ELF-1 (cell line): ENCODE data around the gene FBLL1.
"Not testable (repeated sequence)": the region's sequence is repeated elsewhere in the genome, so short reads cannot be mapped to it uniquely, and the experiment has no call there.

Experiments
- DNase-seq: peaks from one replicate; pipeline ENCODE4 v3.0.0-alpha.2; 2016; ENCODE audit warnings: low read depth, low spot score

Gene FBLL1

GRCh38 chr5:168552146-168552545 lies 23.0 kb downstream of the FBLL1 start:
- DNase-seq = no peak

- DNase-seq = no peak
Observed at GRCh38 chr5:168553377-168554130, 24.4 kb downstream of the FBLL1 start.

- DNase-seq = no peak
Observed at GRCh38 chr5:168557389-168557788, 28.3 kb downstream of the FBLL1 start.

- DNase-seq = no peak
Observed at GRCh38 chr5:168562279-168562678, 33.2 kb downstream of the FBLL1 start.

GRCh38 chr5:168563959-168564358 lies 34.9 kb downstream of the FBLL1 start:
- DNase-seq = no peak

GRCh38 chr5:168568738-168569137 lies 39.6 kb downstream of the FBLL1 start:
- no peak for DNase-seq

GRCh38 chr5:168570490-168571328 lies 41.6 kb downstream of the FBLL1 start:
- no peak for DNase-seq

DNA sequence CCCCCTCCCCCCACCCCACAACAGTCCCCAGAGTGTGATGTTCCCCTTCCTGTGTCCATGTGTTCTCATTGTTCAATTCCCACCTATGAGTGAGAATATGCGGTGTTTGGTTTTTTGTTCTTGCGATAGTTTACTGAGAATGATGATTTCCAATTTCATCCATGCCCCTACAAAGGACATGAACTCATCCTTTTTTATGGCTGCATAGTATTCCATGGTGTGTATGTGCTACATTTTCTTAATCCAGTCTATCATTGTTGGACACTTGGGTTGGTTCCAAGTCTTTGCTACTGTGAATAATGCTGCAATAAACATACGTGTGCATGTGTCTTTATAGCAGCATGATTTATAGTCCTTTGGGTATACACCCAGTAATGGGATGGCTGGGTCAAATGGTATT lies 44.6 kb downstream of the FBLL1 start:
- not testable (repeated sequence) for DNase-seq

GRCh38 chr5:168574156-168574555 lies 45.1 kb downstream of the FBLL1 start:
- not testable (repeated sequence) for DNase-seq

GRCh38 chr5:168575391-168576372 lies 46.6 kb downstream of the FBLL1 start:
- no peak for DNase-seq

DNA sequence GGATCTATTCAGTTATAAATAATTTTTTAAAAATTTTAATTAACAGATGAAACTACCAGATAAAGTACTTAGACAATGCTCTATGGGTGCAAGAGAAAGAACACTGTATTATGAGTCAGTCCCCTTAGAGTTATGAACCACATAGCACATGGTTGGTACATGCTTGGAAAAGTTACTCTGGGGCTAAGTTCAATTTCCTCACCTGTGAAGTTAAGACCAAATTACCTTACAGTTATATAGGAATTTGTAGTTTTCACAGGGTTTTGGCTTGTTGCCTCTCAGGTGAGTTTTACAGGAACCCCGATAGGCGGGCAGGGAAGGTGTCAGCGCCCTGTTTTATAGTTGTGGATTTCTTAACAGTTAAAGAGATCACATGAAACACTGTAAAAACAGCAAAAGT lies 48.9 kb downstream of the FBLL1 start:
- DNase-seq = no peak

DNA sequence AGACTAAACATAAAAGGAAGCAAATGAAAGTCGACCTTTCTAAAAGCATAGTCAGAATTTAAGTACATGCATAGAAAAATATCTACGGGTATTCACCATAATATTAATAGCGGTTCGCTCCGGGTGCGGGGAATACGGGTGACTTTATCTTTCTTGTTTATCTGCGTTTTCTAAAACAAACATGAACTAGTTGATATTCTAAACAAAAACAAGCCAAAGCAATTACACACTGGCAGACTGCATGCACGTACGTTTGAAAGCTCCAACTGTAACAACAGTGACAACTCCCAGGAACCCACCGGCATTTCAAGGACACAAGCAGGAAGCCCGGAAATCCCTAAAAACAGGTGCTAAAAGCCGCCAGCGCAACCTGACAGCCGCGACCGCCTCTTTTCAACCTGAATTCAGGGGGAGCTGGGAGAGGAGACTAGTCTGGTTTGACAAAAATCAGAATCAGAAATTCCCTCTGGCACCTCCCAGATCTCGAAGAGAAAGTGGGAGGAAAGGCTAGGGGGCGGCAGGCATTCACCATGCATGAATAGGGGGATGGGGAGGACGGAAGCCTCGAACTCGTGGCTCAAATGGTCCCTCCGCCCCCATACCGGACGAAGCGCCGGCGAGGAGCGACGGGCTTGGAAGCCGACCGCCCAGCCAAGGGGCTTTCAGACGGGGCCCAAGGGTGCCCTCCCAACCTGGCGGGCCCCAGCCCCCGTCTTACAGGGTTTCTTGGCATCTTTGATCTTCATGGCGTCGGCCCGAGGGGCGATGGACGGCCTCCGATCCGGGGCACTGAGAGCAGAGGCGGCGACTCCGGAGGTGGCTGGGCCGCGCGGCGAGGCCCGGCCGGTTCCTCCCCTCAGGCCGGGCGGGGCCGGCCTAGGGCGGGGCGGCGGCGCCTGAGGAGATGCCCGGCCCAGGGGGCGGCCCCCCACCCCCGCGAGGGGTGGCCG lies 49.7 kb downstream of the FBLL1 start, which contains the start of gene PANK3:
TSS of gene PANK3 (minus strand) at position 831 of the 950 bp plus-strand sequence. CDS start at position 746, 85 bp downstream.
- peak; percentile 75 for DNase-seq

DNA sequence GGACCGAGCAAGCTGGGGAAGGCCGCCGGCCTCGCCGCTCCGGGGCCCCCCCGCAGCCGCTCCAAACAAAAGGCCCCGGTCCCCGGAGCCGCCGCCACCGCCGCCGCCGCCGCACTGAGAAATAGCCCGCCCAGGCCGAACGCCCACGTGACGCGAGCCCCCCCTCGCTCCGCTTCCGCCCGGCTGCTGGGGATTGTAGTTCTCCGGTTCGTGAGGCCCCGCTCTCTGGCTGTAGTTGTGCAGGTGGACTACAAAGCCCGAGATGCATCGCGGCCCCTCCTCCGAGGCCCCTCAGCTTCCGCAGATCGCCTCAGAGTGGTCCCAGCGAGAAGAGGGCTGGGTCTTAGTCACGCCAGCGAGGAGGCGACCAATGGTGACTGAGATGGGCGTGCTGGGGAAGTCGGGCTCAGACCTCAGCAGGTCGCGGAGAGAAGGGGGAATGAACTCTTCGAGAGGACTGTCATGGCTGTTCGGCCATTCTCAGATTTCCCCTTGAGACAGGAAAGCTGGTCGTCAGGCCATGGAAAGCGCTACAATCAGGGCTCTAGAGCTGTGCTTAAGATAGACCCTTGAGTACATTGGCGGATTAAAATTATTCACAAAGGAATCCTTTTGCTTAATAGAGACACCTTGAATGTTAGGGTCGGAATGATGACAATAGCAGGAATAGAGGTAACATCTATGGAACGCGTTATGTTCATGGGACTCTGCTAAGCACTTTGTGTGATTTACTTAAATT lies 50.6 kb downstream of the FBLL1 start:
- DNase-seq = peak; percentile 100

GRCh38 chr5:168580227-168580508 lies 51.1 kb downstream of the FBLL1 start:
- DNase-seq = peak; percentile 50
